ENCODE results near the gene ARF3.
"Not testable (repeated sequence)": the region's sequence is repeated elsewhere in the genome, so short reads cannot be mapped to it uniquely, and the experiment has no call there.

The ARF3 gene

DNA sequence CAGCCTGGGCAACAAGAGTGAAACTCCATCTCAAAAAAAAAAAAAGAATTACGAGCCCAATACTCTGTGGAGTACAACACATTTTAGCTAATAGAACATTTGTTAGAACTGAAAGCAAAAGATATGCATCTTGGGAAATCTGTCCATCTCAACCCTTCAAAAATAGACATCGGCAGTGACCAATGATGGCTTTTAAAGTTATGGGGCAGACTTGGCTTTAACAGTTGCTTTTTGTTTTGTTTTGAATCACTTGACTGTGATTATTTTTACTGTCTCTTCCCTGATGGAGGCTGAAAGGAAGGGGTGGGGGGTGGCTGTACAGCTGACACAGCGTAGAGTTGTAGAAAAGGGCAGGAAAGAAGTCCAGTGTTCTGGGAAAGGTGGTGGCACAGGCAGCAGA, 34.2 kb downstream of the ARF3 start:
- DNase-seq: no peak
- Histone ChIP-seq H3K4me1 (peaks cover 0 to 17% (median 11%) of the 10 kb centered on the region in 4 donors), H3K36me3 (peaks cover 0 to 4% (median 0%) of the 10 kb centered on the region in 3 donors), H3K4me3 (no peak overlapping the region), H3K9me3 (no peaks in the 10 kb centered on the region), H3K27ac (no peak overlapping the region), H3K27me3 (no peaks in the 10 kb centered on the region)
- TF ChIP-seq, protein P1, sequence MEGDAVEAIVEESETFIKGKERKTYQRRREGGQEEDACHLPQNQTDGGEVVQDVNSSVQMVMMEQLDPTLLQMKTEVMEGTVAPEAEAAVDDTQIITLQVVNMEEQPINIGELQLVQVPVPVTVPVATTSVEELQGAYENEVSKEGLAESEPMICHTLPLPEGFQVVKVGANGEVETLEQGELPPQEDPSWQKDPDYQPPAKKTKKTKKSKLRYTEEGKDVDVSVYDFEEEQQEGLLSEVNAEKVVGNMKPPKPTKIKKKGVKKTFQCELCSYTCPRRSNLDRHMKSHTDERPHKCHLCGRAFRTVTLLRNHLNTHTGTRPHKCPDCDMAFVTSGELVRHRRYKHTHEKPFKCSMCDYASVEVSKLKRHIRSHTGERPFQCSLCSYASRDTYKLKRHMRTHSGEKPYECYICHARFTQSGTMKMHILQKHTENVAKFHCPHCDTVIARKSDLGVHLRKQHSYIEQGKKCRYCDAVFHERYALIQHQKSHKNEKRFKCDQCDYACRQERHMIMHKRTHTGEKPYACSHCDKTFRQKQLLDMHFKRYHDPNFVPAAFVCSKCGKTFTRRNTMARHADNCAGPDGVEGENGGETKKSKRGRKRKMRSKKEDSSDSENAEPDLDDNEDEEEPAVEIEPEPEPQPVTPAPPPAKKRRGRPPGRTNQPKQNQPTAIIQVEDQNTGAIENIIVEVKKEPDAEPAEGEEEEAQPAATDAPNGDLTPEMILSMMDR (IDR thresholded peaks at IDR 0.05): no peak
- intact Hi-C loops (cut with DNase I; ENCODE audit: low total_unique reads): no loop called here

DNA sequence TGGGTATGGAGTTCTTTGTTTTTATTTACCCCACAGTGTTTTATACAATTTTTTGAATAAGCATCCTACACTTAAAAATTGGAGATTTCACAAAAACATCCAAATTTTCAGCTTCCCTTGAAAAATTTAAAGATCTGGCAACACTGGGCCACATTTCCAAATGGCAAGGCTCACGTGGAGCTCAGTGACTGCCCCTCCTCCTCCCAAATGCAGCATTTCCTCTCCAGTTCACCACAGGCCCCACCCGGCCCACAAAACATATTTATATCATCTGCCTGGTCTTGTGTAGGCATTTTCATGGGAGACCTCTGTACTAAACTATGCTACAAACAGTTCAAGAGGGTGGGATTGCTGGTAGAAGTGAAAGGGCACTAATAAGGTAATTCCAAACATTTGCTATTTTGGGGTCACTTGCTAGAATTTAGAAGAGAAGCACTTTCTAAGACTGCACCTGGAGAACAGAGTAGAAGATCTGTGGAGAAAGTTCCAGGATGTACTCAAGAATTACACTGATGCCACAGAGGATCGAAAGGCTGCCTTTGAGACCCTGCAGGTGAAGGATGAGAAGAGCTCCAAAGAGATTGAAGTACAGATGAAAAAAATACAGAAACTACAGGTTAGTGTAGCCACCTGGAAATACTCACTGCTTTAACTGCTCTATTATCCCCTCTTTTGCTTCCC, 39.3 kb downstream of the ARF3 start:
- DNase-seq: no peak
- Histone ChIP-seq H3K27ac (no peak overlapping the region), H3K4me3 (no peak overlapping the region), H3K36me3 (peaks cover 0 to 4% (median 0%) of the 10 kb centered on the region in 3 donors), H3K27me3 (no peaks in the 10 kb centered on the region), H3K9me3 (no peaks in the 10 kb centered on the region), H3K4me1 (no peaks in the 10 kb centered on the region)
- TF ChIP-seq, protein P1 (IDR thresholded peaks at IDR 0.05): no peak
- intact Hi-C loops (cut with DNase I; ENCODE audit: low total_unique reads): no loop called here

DNA sequence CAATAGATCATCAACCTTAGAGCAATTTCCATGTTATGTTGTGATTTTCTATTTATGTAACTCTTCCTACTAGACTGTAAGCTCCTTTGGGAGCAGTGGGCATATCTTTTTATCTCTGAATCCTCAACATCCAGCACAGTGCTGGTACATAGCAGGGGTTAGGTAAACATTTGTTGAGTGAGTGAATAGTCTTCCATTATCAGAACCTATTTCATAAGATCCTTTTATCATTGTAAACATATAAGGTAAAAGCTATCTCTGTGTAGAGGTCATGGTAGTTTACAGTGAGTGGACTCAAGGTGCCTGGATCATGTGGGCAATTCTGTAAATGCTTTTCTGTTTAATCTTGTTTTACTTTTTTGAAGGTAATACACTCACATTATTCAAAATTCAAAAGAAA, 47.1 kb downstream of the ARF3 start:
- TF ChIP-seq, protein P1 (IDR thresholded peaks at IDR 0.05): no peak
- no peak overlapping the region for H3K27ac ChIP-seq
- H3K27me3 ChIP-seq: no peaks in the 10 kb centered on the region
- H3K36me3 ChIP-seq: no peaks in the 10 kb centered on the region
- no peaks in the 10 kb centered on the region for H3K4me1 ChIP-seq
- no peak for DNase-seq
- H3K4me3 ChIP-seq: no peak overlapping the region
- H3K9me3 ChIP-seq: no peaks in the 10 kb centered on the region
- intact Hi-C loops (cut with DNase I; ENCODE audit: low total_unique reads): loop anchor here (1.0 kb wide), 1 partner anchor 36 kb away; no protein-coding TSS in a partner anchor

DNA sequence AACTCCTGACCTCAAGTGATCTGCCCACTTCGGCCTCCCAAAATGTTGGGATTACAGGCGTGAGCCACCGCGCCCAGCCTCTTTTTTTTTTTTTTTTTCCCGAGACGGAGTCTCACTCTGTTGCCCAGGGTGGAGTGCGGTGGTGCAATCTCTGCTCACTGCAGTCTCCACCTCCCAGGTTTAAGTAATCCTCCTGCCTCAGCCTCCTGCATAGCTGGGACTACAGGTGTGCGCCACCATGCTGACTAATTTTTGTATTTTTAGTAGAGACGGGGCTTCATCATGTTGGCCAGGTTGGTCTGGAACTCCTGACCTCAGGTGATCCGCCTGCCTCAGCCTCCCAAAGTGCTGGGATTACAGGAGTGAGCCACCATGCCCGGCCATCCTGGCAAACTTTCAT, 47.6 kb downstream of the ARF3 start:
- intact Hi-C loops (cut with DNase I; ENCODE audit: low total_unique reads): loop anchor here (1.0 kb wide), 1 partner anchor 35 kb away; no protein-coding TSS in a partner anchor
- not testable (repeated sequence) for H3K27ac ChIP-seq, H3K27me3 ChIP-seq, H3K4me3 ChIP-seq, H3K36me3 ChIP-seq, DNase-seq, H3K9me3 ChIP-seq, H3K4me1 ChIP-seq

DNA sequence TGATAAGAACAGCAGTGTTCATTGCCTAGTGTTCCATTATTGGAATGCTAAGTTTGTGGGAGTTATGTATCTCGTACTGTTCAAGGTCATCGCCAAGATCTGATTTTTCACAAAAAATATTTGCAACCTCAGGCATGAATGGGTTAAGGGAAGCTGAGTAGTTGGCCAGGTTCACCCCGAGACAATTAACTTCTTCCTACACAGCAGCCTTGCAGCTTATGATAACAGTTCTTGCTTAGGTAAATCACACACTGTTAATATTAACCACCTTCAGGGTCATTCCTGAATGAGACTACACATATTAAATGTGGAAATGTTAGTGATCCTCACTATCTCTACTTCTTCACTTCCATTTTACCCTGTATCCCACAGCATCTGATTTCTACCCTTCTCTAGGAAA, 50.0 kb downstream of the ARF3 start:
- no peaks in the 10 kb centered on the region for H3K9me3 ChIP-seq
- TF ChIP-seq, protein P1 (IDR thresholded peaks at IDR 0.05): no peak
- DNase-seq: no peak
- H3K27me3 ChIP-seq: no peaks in the 10 kb centered on the region
- H3K27ac ChIP-seq: no peak overlapping the region
- no peak overlapping the region for H3K4me3 ChIP-seq
- intact Hi-C loops (cut with DNase I; ENCODE audit: low total_unique reads): no loop called here
- H3K4me1 ChIP-seq: peaks cover 0 to 13% (median 5%) of the 10 kb centered on the region in 4 donors
- no peaks in the 10 kb centered on the region for H3K36me3 ChIP-seq

DNA sequence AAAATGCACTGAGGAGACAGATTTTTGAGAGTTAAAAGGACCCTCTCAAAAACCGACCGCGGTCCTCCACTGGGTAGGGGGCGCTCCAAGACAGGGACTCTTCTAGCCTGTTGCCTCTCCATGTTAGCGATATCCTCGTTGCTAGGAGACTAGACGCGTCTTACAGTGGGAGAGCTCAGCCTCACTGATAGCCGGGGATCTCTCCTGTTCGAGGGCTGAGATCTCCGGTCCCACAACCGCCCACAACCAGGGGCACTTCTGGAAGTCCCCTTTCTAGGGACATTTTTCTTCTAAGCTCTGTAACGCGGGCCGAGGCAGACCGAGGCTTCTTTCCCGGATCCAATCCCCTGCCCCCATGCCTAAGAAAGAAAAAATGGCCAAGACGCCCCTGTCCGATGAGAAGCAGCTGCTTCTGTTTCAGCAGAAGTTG, 53.3 kb downstream of the ARF3 start:
- H3K36me3 ChIP-seq: no peaks in the 10 kb centered on the region
- intact Hi-C loops (cut with DNase I; ENCODE audit: low total_unique reads): no loop called here
- H3K27ac ChIP-seq: no peak overlapping the region
- peak overlapping the region; percentile 35 to 46 for H3K4me3 ChIP-seq
- DNase-seq: peak; percentile 58 to 81
- peaks cover 0 to 13% (median 5%) of the 10 kb centered on the region in 4 donors for H3K4me1 ChIP-seq
- H3K27me3 ChIP-seq: no peaks in the 10 kb centered on the region
- H3K9me3 ChIP-seq: no peaks in the 10 kb centered on the region
- TF ChIP-seq, protein P1 (IDR thresholded peaks at IDR 0.05): peak; percentile 19 to 49

All from tibial artery (tissue), 4 donors.